SH-SY5Y (cell line): ENCODE results near the gene ARHGAP4.

Experiments used
- GATA2 ChIP-seq: IDR thresholded peaks from 2 replicates; pipeline ENCODE4 v1.6.1; 2011; ENCODE audit warnings: mild to moderate bottlenecking, low read depth, low read length
- GATA3 ChIP-seq: IDR thresholded peaks from 2 replicates; pipeline ENCODE4 v1.6.1; 2011; ENCODE audit warnings: low read depth, mild to moderate bottlenecking, low read length, moderate library complexity

GRCh38 chrX:153932220-153932915 lies 6.3 kb upstream of the ARHGAP4 start:
- TF ChIP-seq GATA3 = no peak
- no peak for TF ChIP-seq GATA2
